Caki2 (cell line): ENCODE measurements around the gene EIF3L. TPM values are rescaled to one million over a fixed set of nuclear protein-coding genes. Genes with fewer than 3 reads are reported as not detected.

Experiments
- DNase-seq: peaks from one replicate; pipeline ENCODE4 v3.0.0-alpha.2; 2015; ENCODE audit warnings: low read depth
- in situ Hi-C: cut with HindIII; loops from 2 replicates; pipeline ENCODE4 v1.10.0; 2016; ENCODE audit warnings: low sequenced_read_pairs, low pct_unique_long_range_greater_than_20kb, mixed read lengths
- total RNA-seq: library from RNA; depleted of rRNA; stranded (reverse); fragments of >200 nt; shearing (Covaris generic); gene quantifications from 2 replicates; pipeline ENCODE4 v1.2.3, GENCODE V29; 2014; ENCODE audit warnings: low replicate concordance

EIF3L gene
- total RNA-seq, 1 experiment from 2014 or later = 492 TPM

DNA sequence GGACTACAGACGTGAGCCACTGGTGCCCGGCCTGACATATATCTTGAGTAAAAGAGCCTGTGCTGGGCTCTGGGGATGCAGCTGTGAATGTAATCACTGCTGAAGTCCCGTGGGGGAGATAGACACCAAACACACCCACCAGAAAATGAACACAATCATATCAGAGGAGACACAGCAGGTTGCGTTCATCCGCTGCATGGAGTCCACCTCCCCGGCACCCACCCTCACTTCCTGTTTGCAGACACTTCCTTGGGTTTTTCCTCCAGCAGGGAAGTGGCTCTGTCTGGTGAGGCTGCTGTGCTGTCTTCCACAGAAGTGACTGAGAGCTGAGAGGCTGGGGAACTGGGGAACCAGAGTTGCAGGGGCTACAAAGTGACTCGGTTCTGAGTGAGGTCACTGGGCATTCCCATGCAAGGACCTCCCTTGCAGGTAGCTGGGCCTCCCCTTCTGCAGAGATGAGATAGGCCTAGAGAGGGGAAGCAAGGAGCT, 64.1 kb downstream of the EIF3L start:
- in situ Hi-C loops = no loop called here
- no peak for DNase-seq

DNA sequence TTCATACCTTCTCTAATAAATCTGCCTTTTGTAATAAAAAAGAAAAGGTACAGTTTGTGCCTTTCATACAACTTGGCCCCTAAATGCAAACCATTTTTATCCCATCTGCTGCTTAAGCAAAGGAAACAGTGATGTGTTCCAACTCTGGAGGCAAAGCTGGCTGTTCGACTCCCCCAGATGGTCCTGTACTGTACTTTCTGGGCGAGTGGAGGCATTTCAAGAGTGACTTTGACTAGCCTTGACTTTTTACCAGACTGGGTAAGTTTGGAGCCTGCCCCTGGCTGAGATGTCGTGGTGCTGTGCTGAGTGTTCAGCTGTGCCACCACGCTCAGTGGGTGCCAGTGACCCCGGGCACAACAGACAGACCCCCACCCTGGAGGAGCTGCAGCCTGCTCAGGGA, 67.1 kb downstream of the EIF3L start:
- in situ Hi-C loops = no loop called here
- DNase-seq = no peak

DNA sequence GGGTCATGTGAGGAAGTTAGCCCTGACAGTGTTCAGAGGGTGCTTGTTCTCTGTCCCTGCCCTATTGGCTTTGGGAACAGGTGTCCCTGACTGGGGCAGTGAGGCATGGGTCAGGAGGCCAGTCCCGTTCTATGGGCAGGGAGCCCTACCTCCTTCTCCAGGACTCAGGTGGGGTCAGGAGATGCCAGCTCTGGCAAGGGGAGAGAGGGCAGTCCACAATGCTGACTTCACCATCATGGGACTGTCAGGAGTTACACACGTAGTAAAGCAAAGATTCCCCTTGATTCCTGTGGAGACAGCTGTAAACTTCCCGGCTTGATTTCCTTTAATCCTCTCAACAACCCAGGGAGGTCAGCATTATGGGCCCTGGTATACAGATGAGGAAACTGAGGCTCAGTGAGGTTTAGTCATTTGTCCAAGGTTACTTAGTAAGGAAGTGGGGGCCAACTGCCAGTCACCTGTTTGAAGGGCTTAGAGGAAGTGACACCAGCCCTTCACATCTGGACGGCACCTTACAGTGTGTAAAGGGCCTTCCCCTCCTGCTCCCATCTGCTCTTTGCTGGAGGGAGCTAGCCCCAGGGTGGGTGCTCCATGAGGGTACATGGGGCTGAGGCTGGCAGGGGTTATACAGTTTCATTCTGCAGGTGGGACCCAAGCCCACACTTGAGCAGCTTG, 68.8 kb downstream of the EIF3L start:
- in situ Hi-C loops = no loop called here
- no peak for DNase-seq

GRCh38 chr22:37918580-37919270, 69.5 kb downstream of the EIF3L start:
- in situ Hi-C loops = no loop called here
- DNase-seq = no peak

GRCh38 chr22:37920126-37920525, 70.9 kb downstream of the EIF3L start:
- in situ Hi-C loops = no loop called here
- no peak for DNase-seq

DNA sequence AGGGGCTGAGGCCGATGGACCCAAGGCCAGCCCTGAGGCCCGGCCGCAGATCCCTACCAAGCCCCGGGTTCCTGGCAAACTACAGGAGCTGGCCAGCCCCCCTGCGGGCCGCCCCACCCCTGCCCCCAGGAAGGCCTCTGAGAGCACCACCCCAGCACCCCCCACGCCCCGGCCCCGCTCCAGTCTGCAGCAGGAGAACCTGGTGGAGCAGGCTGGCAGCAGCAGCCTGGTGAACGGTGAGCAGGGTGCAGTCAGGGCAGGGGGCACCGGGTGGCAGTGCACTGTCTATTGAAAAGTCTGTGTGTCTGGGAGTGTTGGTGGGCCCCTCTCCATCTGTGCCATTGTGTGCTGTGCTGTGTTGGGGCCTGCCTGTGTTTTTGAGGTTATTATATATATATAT, 73.0 kb downstream of the EIF3L start:
- DNase-seq = no peak
- in situ Hi-C loops = no loop called here

DNA sequence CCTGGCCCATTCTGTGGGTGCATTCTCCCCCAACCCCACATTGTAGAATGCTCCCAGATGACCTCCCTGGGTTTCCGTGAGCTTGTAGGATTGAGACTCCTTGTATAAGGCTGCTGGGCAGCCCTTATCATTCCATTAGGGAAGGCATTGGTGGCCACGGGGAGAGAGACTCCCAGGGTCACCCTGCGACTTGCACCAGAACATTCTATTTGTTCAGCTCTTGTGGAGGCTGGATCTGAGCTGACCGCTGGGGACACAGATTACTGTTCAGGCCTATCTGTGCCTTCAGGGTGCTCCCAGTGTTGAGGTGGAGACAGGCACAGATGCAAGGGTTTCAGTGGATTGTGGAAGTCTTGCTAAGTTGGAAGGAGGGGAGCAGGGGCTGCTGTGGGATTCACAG, 74.7 kb downstream of the EIF3L start:
- no peak for DNase-seq
- in situ Hi-C loops = no loop called here

DNA sequence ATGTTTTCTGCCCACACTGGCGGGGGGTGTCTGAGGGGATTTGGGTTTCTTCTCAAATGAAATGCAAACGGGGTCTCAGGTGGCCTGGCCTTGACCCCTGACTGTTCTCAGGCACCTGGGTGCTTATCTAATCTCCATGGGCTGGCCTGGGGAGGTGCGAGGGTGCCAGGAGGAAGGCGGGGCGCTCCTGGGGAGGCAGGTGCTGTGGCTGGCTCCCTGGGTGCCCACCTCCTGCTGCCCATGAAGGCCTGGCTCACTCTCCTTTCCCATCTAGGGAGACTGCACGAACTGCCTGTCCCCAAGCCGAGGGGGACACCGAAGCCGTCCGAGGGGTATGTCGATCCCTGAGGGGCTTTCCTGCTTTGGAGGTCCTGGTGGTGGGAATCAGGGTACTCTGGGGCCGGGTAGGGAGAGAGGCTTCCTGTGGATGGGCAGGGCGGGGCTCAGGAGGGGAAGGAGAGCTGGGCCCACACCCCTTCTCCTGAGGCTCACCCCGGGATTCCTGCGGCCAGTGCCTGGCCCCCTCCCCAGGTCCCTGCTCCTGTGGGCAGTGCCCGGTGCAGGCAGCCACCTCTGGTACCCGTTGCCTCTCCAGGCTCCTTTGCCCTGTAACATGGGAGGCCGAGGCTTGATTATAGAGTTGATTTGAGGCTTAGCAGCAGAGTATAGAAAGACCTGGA, 75.3 kb downstream of the EIF3L start:
- in situ Hi-C loops = no loop called here
- no peak for DNase-seq

GRCh38 chr22:37925330-37925729, 76.1 kb downstream of the EIF3L start:
- in situ Hi-C loops = no loop called here
- no peak for DNase-seq

DNA sequence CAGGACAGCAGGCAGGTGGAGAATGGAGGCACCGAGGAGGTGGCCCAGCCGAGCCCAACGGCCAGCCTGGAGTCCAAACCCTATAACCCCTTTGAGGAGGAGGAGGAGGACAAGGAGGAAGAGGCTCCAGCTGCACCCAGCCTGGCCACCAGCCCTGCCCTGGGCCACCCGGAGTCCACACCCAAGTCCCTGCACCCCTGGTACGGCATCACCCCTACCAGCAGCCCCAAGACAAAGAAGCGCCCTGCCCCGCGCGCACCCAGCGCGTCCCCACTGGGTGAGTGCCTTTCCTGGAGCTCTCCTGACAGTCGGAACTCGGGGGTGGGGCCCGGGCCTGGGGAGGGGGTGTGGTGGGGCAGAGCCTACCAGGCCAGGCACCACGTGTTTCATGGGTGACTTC, 76.5 kb downstream of the EIF3L start:
- DNase-seq = no peak
- in situ Hi-C loops = no loop called here

DNA sequence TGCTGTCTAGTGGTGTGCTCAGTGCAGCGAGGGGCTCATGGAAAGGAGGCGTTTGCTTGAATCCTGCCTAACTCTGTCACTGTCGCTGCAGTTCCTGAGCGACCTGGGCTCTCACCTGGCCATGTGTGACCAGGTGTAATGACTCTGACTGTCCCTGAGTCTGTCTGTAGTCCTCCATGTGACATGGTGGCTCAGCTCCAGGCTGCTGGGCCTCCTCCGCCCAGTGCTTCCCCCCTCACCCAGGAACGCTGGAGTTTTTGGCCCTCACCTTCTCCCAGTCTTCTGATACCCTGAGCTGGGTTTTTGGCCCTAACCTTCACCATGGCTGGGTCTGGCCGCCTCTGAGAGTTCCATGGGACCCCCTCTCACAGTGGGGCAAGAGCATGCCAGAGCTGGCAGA, 77.1 kb downstream of the EIF3L start:
- in situ Hi-C loops = no loop called here
- DNase-seq = no peak

DNA sequence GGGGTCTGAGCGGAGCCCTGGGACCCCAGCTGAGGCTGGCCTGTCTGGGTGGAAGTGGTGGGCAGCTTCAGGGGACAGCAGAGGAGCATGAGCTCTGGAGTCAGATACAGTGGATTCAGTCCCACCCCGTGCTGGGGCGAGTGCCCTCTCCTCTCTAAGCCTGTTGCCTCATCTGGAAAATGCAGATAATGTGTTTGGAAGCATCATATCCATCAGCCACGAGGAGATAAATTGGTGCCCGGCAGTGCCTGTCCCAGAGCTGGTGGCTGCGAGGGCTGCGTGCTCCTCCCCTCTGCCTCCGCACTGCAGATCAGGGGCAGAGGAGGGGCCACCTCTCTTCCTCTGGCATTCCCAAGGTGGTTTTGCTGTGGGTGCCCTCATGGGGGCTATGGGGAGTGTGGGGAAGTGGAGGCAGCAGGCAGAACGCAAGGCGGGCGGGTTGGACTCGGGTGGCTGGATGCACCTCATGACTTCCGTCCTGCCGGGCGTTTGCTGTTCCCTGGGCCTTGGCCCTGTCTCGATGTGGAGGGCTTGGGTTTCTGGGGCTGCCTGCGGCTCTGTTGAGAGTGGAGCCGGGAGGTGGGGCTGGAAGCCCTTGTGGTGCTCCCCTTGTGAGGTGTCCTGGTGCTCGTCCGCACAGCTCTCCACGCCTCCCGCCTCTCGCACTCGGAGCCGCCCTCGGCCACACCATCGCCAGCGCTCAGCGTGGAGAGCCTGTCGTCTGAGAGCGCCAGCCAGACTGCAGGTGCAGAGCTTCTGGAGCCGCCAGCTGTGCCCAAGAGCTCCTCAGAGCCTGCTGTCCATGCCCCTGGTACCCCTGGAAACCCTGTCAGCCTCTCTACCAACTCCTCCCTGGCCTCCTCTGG, 77.8 kb downstream of the EIF3L start:
- in situ Hi-C loops = no loop called here

GRCh38 chr22:37927637-37927936, 78.4 kb downstream of the EIF3L start:
- in situ Hi-C loops = no loop called here

More for the DNA sequence above, 77.8 kb downstream of the EIF3L start:
- DNase-seq = no peak

DNA sequence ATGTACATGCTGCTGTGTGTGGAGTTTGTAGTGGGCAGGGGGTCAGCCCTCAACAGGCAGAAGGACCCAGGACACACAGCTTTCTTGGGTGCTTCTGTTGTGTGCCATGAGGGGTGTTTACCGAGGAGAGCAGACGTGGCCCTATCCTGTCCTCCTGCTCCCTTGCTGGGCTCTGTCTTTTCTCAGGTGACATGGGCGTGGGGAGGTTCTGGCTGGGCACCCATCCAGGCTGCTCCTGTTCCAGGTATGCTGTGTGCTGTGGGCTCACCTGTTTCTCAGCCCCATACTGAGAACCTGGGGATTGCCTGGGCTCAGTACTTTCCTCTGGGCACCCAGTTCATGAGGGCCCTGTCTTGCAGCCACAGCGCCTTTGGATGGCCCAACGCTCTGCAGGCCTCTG, 80.2 kb downstream of the EIF3L start:
- in situ Hi-C loops = no loop called here
- DNase-seq = no peak

More at GRCh38 chr22:37927637-37927936, 78.4 kb downstream of the EIF3L start:
- no peak for DNase-seq

DNA sequence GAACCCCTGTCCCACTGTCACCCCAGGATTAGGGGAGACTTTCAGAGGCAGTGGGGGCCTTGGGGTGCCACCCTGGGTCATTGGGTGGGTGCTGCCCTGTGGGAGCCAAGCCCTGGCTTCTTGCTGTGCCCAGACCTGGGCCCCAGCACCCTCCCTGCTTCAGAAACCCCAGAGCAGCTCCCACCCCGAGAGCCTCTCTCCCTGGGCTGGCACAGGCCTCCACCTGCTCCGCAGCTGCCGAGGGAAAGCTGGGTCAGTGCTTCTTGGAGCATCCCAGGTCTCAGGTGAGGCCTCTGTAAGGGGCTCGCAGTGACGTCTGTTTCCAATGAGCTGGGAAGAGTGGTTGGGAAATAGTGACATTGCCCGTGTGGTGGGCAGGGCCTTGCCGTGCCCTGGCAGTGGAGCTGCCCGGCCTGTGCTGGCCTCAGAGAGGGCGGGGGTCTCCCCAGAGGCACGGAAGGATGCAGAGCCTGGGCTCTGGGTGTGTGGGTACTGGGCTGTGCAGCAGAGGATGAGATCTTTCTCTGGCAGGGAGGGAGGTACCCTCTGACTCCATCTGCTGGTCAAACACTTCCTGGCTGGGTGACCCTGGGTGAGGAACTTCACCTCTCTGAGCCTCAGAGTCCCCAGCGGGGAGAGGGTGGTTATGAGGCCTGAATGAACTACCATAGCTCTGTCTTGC, 81.2 kb downstream of the EIF3L start:
- no peak for DNase-seq
- in situ Hi-C loops = no loop called here

DNA sequence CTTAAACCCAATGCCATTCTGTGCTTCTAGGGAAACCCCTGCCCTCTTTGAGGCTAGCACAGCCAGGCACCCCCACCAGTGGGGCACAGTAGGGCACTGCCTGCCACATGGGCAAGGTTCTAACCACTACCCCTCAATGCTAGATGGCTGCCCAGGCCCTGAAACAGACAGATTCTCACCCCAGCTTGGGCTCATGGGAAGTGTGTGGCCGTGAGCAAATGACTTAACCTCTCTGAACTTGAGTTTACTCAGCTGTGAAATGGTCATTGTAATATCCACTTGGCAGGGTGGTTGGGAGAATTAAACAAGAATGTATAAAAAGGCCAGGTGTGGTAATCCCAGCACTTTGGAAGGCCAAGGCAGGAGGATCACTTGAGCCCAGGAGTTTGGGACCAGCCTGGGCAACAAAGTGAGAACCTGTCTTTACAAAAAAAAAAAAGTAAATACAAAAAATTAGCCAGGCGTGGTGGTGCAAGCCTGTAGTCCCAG, 81.8 kb downstream of the EIF3L start:
- no peak for DNase-seq
- in situ Hi-C loops = no loop called here

DNA sequence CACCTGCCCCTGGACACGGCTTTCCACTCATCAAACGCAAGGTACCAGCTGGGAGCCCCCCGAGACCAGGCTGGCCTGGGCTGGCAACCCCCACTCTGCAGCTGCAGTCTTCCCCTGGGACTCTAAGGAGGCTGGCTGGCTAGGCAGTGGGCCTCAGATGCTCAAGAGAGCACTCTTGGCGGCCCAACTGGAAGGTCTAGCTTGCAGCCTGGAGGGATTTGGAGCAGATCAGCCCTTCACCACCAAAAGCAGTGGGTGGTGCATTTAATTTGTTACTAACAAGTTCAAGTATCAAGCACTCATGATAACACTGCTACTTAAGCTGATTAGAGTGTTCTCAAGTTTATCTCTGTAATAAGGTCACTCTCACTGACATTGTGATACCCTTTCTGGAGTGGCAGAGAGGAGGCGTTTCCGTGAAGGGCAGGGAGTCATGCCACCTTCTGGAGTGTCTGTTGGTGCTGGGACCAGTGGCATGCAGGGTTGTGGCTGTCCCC, 82.7 kb downstream of the EIF3L start:
- no peak for DNase-seq
- in situ Hi-C loops = no loop called here

GRCh38 chr22:37932401-37932800, 83.2 kb downstream of the EIF3L start:
- in situ Hi-C loops = no loop called here
- DNase-seq = no peak
